ENCODE data around the gene MYO7B.
A peak's percentile ranks its signal among the peaks of the same experiment; 100 is the strongest.

The MYO7B gene

DNA sequence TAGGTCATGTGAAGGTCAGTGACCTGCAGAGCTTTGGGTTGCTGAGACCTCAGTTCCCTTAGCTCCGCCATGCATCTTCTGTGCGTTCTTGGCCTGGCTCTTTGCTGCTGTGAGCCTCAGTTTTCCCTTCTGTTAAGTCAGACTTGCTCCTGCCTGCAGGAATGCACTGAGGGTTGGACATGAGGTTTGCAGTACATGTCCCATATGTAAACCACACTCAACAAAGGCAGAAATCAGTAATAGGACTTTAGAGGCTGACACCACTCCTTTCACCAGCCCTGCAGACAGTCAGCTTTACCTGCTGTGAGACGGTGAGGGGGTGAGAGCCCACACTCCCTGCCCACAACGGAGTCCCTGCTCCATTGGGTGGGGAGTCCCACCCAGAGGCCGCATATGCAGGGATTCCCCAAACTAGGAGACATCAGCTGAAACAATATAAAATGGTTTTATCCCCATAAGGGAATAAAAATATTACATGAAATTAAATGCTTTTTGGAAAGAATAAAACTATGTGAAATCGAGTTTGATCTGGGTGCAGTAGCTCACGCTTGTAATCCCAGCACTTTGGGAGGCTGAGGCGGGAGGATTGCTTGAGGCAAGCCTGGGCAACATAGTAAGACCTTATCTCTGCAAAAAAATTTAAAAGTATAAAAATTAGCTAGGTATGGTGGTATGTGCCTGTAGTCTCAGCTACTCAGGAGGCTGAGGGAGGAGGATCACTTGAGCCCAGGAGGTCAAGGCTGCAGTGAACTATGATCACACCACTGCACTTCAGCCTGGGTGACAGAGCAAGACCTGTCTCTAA is 55.1 kb downstream of the MYO7B start:
- DNase-seq, result no peak

- DNase-seq, result peak; percentile 75
These were observed 55.9 kb downstream of the MYO7B start for GRCh38 chr2:127591221-127591923.

GRCh38 chr2:127592761-127593227 is 57.3 kb downstream of the MYO7B start:
- no peak for DNase-seq

DNA sequence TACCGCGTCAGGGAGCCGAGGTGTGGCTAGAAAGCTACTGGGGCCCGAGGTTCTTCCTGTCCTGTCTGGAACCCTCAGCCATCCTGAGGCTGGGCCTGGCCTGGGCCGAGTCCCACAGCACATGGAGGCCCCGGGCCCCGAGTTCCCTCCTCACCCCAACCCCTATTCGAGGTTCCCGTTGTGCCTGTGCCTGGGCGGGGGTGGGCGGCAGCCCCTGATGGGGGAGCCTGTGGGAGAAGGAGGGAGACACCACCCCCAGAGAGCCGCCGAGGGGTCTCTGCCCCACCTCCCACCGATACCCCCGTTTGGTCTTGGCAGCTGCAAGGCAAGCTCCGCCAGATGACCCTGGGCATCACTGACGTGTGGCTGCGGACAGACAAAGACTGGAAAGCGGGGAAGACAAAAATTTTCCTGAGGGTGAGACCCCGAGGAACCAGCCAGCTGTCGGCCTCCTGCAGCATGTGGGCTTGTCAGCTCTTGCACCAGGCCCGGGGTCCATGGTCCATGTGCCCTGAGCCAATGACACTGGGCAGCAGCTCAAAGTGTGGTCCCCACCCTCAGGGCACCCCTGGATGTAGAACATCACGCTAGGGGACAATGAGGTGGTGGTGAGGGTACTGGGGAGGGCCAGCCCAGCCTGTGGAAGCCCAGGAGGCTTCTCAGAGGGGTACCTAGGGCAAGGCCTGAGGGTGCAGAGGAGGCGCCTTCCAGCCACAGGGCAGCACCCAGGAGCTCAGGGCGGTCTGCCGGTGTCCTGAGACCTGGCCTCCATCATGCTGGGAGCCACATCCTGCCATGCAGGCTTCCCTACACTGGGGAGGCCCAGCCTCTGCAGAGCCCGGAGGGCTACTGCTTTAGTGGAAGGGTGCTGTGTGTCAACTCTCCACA is 58.0 kb downstream of the MYO7B start:
- no peak for DNase-seq

DNA sequence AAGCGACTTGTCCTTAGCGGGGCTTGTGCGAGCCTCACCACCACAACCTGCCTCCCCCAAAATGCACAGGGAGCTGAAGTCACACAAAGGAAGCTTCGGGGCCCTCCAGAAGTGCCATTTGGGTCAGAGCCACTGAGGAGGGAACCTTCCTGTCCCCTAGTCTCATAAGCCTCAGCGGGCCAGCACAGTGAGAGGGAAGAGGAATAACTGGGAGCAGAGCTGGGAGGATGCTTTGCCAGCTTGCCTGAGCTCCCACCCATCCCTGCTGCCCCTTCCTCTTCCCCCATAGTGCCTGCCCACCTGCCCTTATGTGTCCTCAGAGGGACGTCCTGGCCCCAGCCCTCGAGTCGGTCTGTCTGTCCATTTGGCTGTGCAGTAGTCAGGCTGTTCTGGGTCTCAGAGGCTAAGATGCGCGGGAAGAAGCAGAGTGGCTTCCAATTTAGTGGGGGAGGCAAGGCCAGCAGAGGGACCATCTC is 58.7 kb downstream of the MYO7B start:
- no peak for DNase-seq

DNA sequence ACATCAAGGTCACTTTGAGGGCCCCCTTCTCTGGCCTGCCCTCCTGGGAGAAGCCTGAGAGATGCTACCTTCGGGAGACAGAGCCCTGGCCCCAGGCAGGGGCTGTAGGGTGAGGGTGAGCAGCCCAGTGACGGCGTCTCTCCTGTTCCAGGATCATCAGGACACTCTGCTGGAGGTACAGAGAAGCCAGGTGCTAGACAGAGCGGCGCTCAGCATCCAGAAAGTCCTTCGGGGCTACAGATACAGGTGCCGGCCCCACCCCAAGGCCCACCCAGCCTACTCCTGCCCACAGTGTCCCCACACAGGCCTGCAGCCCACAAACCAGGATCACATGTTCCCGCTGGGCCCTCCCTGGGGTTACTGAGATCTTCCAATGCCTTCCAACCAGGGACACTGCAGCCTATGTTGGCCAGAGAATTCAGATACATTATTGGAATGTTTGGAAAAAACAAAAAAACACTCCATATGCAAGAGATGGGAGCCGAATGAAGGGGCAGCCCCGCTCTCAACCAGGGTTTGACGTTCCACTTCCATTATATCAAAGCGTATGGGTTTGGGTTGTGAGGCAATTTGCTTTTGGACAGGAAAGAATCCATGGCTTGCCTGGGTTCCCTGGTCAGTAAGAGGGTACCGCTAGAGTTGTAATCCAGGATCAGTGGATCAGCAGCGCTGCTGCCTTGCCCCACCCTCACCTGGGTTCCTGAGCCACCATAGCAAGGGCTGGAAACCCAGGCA is 61.0 kb downstream of the MYO7B start:
- no peak for DNase-seq

GRCh38 chr2:127597046-127597983 is 61.8 kb downstream of the MYO7B start:
- no peak for DNase-seq

DNA sequence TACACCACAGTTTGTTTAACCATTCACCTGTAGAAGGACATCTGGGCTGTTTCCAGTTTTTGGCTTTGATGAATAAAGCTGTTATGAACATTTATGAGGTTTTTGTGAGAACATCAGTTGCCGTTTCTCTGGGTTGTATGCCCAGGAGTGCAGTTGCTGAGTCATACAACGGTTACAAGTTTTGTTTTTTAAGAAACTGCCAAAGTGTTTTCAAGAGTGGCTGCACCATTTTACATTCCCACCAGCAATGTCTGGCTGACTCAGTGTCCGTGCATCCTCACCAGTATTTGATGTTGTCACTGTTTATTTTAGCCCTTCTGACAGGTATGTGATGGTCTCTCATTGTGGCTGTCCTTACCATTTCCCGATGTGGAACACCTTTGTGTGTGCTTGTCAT is 62.5 kb downstream of the MYO7B start:
- no peak for DNase-seq

- DNase-seq, result no peak
These were observed 63.2 kb downstream of the MYO7B start for GRCh38 chr2:127598711-127599110.

- no peak for DNase-seq
These were observed 63.7 kb downstream of the MYO7B start for GRCh38 chr2:127599211-127599610.

GRCh38 chr2:127604986-127605385 is 69.5 kb downstream of the MYO7B start:
- no peak for DNase-seq

- DNase-seq, result no peak
These were observed 70.3 kb downstream of the MYO7B start for GRCh38 chr2:127605691-127606263.

DNA sequence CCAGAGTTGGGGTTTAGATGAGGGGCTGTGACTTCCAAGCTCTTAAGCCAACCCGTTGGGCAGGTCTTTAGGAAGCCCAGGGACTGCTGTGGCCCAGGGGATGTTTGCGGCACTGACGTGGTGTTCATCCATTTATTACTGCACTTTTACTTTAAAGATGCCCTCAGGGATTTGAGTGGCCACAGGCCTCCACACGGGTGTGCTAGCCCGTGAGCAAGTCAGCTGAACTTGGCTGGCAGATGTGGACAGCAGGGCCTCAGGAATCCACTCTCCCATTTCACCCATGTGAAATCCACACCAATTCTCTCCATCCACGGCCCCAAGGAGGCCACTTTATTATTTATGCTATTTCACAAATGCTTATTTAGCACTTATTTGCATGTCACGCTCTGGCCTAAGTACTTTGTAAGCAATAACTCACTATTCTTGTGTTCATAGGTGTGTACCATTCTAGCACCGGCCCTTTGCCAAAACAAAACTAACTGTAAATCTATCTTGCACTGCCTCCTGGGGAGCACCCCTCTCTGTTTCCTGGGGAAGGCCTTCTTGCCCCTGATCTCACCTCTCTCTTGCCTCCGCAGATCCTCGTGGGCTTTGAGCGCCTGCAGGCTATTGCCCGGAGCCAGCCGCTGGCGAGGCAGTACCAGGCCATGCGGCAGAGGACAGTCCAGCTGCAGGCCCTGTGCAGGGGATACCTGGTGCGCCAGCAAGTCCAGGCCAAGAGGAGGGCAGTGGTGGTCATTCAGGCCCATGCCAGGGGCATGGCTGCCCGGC is 71.3 kb downstream of the MYO7B start:
- no peak for DNase-seq

DNA sequence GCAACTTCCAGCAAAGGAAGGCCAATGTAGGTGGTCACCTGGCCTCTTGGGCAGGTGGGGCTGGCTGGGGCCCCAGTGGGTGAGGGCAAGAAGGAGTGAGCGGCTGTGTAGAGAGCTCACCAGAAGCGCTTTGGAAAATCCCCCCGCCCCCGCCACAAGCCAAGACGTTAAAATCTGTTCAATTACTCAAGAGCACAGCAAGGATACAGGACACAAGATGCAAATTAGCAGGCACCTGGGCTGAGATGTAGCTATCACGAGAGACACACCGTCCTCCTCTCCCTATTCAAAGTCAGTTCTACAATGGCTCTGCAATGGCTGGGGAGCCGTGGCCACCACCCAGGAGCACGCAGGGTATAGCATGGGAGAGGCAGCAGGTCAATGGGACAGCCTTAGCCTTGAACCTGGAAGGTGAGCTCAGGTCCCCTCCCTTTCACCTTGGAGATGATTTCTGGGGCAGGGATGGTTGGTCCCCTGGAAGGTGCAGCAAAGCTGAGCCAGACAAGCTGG is 72.0 kb downstream of the MYO7B start:
- DNase-seq, result no peak

DNA sequence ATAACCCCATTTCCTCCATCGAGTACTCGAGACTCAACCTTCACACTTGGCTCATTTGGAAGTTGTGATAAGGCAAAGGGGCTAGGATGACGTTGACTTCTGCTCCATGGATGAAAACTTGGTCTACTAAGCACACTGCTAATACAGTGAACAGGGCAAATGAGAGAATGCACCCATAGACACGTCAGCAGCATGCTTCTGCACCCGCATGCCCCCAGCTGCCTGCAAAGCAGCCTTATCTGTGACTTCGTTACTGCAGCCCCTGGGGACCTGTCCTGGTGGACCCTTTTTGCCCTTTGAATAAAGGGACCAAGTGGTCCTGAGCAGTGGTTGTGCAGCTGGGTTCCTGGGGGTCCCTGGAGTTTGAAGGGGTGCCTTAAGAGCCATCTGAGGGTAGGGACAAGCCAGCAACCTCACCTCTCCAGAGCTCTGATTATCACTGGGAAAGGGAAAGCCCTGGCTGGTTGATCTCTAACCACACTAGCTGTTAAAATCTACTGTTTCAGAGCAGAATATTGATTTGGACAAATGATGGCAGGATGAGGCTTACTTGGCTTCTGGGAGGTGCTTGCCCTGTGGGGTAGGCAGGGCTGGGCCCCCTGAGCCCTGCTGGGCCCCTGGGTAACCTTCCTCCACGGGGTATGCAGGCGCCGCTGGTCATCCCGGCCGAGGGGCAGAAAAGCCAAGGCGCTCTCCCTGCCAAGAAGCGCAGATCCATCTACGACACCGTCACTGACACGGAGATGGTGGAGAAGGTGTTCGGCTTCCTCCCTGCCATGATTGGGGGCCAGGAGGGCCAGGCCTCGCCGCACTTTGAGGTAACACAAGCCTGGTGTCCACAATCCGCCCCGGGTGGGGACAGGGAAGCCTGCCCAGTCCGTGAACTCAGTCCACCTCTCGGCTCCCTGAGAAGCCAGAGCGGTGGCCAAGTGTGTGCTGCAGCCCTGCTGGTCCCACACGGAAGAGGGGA is 72.9 kb downstream of the MYO7B start:
- no peak for DNase-seq

DNA sequence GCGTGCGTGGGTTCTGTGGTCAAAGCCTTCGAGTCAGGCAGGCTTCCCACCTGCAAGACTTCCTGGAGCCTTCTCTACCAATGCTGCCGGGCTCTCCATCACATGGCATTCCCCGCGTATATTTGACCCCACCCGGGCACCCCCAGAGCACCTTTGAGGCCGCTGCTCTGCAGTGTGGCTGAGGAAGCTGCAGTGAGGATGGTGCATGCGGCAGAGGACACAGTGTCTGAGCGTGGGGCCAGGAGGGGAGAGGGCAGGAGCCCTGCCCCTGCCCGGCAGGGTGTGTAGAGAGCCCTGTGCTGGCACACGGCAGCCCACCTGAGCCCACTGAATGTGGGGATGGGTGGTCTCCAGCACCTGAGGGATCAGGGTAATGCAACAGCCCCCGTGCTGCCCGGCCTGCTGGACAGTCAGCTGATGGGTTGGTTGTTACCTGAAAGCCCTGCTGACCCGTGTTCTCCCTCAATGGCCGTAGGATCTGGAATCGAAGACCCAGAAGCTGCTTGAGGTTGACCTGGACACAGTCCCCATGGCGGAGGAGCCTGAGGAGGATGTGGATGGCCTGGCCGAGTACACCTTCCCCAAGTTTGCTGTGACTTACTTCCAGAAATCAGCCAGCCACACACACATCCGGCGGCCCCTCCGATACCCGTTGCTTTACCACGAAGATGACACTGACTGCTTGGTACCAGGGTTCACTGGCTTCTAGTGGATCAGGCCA is 73.7 kb downstream of the MYO7B start:
- DNase-seq, result no peak

- no peak for DNase-seq
These were observed 74.3 kb downstream of the MYO7B start for GRCh38 chr2:127609818-127610217.

- DNase-seq, result no peak
These were observed 75.1 kb downstream of the MYO7B start for GRCh38 chr2:127610561-127610960.

Data from hematopoietic multipotent progenitor cell treated with erythropoietin and hydrocortisone succinate and interleukin-3 and kit ligand, for 6 days (in vitro differentiated cells).